Fibroblast of the conjunctiva (primary cell): Measurements from ENCODE around the gene CRCP.
"Not testable (repeated sequence)": the region's sequence is repeated elsewhere in the genome, so short reads cannot be mapped to it uniquely, and the experiment has no call there.

Experiments
- DNase-seq: peaks from one replicate; pipeline ENCODE4 v3.0.0-alpha.2; 2010; ENCODE audit warnings: low read depth

Gene CRCP

DNA sequence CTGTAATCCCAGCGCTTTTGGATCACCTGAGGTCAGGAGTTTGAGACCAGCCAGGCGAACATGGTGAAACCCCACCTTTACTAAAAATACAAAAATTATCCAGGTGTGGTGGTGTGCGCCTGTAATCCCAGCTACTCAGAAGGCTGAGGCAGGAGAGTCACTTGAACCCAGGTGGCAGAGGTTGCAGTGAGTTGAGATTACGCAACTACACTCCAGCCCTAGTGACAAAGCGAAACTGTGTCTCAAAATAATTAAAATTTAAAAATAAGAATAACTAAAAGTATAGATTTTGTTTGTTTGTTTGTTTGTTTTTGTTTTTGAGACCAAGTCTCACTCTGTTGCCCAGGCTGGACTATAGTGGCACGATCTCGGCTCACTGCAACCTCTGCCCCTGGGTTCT, 41.4 kb downstream of the CRCP start:
- not testable (repeated sequence) for DNase-seq

- no peak for DNase-seq
Observed at GRCh38 chr7:66157060-66157459, 42.4 kb downstream of the CRCP start.

- DNase-seq: no peak
Observed at GRCh38 chr7:66162622-66163021, 48.0 kb downstream of the CRCP start.

GRCh38 chr7:66163186-66163610, 48.6 kb downstream of the CRCP start:
- no peak for DNase-seq

DNA sequence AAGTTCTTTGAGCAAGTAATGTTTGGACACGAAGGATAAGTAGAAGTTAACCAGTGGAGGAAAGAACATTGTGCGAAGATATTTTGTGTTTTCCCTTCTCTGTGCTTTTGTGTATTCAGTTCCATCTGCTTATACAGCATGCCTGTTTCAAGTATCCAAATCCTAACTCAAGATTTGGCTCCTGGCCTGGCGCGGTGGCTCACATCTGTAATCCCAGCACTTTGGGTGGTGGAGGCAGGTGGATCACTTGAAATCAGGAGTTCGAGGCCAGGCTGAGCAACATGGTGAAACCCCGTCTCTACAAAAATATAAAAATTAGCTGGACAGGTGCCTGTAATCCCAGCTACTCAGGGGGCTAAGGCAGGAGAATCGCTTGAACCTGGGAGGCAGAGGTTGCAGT, 49.7 kb downstream of the CRCP start:
- no peak for DNase-seq

GRCh38 chr7:66167773-66168387, 53.2 kb downstream of the CRCP start:
- DNase-seq: no peak

- no peak for DNase-seq
Observed at GRCh38 chr7:66169616-66170015, 55.0 kb downstream of the CRCP start.

- DNase-seq: no peak
Observed at GRCh38 chr7:66170309-66171231, 55.9 kb downstream of the CRCP start.

DNA sequence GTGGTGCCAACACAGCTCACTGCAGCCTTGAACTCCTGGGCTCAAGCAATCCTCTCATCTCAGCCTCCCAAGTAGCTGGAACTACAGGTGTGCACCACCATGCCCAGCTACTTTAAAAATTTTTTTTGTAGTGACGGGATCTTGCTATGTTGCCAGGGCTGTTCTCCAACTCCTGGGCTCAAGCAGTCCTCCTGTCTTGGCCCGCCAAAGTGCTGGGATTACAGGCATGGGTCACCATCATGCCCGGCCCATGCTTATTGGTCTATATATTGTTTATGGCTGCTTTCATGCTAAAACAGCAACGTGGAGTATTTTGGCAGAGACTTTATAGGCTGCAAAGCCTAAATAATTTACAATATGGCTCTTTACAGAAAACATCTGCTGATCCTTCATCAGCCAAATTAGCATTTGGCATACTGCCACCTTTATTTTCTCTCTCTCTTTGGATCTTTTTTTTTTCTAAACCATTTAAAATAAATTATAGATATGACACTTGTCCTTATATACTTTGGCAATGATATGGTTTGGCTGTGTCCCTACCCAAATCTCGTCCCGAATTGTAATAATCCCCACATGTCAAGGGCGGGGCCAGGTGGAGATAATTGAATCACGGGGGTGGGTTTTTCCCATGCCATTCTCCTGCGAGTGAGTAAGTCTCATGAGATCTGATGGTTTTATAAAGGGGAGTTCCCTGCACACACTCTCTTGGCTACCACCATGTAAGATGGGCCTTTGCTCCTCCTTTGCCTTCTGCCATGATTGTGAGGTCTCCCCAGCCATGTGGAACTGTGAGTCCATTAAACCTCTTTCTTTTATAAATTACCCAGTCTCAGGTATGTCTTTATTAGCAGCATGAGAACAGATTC, 58.1 kb downstream of the CRCP start:
- DNase-seq: not testable (repeated sequence)

- DNase-seq: no peak
Observed at GRCh38 chr7:66173856-66174255, 59.2 kb downstream of the CRCP start.

DNA sequence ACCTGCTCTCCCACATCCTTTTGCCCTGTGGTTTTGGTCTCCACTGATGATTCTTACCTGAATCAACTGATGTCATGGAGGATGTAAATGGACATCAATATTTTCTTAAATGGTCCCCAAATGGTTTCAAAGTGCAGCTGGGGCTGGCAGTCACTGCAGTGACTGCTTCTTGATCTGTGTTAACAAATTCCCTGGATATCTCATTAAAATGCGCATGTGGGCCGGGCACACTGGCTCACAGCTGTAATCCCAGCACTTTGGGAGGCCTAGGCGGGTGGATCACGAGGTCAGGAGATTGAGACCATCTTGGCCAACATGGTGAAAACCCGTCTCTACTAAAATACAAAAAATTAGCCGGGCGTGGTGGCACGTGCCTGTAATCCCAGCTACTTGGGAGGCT, 60.4 kb downstream of the CRCP start:
- DNase-seq: not testable (repeated sequence)

DNA sequence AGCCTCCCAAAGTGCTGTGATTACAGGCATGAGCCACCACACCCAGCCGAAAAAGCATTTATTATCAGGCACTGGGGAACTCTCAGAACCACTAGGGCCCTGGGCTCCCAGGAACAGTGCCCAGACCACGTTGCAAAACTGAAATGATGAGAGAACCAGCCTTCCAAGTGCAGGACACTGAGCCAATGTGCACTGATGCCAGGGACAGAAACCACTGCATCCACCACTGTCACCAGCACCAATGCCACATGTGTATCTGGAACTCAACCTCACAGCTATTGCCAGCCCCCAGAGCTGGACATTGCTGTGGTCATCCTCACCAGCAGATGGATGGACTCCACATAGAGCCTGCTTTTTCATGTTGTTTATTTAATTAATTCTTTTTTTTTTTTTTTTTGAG, 62.3 kb downstream of the CRCP start:
- no peak for DNase-seq

DNA sequence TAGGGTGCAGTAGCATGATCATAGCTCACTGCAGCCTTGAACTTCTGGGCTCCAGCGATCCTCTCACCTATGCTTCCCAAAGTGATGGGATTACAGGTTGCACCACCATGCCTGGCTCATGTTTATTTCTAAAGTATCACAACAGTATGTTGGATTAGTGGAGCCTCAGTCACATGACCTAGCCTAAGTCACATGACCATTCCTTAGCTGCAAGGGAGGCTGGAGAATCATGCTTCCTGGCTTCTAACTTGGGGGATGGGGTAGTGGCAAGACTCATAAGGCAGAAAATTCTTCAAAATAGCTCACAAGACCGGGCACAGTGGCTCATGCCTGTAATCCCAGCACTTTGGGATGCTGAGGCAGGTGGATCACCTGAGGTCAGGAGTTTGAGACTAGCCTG, 63.6 kb downstream of the CRCP start:
- no peak for DNase-seq

DNA sequence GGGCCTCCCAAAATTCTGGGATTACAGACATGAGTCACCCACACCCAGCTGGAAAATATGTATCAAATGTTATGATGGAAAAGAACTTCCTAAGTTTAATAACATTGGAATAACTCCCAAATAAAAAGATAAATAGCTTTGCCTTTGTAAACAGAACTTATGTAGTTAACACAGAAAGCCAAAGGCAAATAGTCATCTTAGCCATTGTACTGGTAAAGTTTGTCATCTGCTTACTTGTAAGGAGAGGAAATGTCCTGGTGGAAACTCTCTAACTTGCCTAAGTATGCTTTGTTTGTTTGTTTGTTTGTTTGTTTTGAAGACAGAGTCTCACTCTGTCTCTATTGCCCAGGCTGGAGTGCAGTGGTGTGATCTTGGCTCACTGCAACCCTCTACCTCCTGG, 66.7 kb downstream of the CRCP start:
- no peak for DNase-seq

DNA sequence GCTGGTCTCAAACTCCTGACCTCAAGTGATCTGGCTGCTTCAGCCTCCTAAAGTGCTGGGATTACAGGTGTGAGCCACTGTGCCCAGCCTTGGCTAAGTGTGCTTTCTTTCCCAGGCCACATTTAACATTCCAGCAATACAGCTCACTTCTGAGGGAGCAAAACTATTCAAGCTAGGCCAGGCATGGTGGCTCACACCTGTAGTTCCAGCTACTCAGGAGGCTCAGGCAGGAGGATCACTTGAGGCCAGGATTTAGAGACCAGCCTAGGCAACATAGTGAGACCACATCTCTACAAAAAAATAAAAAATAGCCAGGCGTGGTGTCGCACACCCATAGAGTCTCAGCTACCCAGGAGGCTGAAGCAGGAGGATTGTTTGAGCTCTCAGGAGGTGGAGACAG, 67.2 kb downstream of the CRCP start:
- DNase-seq: no peak

GRCh38 chr7:66182920-66183319, 68.3 kb downstream of the CRCP start:
- DNase-seq: no peak

DNA sequence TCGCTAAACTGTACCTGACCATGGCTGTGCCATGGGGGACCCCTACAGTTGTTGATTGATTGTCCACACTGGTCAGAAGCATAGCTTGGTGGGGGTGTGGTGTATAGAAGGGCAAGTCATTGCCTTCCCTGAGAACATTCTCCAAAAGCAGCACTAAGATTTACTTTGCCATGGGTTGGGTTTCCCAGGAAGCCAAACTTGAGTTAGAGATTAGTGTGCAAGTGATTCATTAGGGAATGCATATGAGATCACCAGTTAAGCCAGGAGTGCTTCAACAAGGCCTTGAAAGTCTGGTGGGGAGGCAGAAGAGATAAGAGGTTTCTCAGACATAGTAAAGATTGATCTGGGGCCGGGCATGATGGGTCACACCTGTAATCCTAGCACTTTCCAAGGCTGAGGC, 69.1 kb downstream of the CRCP start:
- DNase-seq: no peak

DNA sequence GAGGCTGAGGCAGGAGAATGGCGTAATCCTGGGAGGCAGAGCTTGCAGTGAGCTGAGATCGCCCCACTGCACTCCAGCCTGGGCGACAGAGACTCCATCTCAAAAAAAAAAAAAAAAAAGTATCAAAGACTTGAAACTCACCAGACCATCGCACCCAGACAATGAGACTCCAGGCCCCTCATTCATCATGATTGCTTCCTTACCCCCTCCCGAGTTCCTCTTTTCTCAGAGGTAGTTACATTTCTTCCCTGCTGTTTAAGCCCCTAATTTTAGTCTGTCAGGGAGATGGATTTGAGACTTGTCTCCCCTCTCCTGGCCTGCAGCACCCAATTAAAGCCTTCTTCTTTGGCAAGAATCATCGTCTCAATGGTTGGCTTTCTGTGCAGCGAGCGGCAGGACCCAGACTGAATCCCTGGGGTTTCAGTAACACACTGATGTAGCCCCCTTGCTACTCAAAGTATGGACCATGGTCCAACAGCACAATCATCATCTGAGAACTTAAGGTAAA, 71.1 kb downstream of the CRCP start:
- DNase-seq: no peak

DNA sequence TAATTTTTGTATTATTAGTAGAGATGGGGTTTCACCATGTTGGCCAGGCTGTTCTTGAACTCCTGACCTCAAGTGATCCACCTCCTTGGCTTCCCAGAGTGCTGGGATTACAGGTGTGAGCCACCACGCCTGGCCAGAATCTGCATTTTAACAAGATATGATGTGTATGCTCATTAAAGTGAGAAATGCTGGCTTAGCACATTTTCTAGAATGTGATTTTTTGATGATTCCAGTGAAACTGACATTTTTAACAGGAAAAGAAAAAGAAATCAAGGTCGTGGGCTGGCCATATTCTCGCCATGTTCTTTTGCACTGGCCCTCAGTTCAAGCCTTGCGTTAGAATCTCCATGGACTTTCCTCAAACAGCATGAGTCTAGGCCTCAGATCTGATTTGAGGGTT, 72.3 kb downstream of the CRCP start:
- no peak for DNase-seq

DNA sequence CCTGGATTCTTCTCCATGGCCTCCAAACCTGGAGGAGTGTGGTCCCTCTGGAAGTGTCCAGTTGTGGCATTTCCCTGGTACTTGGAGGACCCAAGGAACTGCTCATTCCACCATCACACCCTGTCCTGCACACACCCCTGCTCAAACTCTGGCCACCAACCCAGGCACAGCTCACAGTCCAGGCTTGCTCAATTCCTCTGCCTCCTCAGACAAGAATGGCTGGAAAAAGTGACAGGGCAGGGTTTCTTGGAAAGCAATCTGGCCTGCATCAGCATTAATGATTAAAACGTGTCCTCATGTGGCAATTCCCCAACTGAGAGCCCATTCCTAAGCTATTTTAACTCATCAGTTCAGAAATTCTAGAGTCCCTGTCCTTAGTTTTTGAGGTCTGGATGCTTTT, 73.3 kb downstream of the CRCP start:
- peak; percentile 56 for DNase-seq

DNA sequence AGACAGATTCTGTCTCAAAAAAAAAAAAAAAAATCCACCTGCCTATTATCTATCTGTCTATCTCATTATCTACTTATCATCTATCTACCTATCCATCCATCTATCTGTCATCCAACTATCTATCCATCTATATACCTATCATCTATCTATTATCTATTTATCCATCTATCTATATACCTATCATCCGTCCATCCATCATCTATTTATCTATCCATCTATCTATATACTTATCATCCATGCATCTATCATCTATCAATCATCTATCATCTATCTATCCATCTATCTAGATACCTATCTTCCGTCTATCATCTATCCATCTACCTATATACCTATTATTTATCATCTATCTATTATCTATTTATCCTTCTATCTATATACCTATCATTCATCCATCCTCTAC, 74.0 kb downstream of the CRCP start:
- no peak for DNase-seq

GRCh38 chr7:66189695-66190503, 75.3 kb downstream of the CRCP start:
- DNase-seq: no peak
